HepG2 (cell line): Measurements from ENCODE around the gene DPEP3. TPM values are rescaled to one million over a fixed set of nuclear protein-coding genes. Genes with fewer than 3 reads are reported as not detected.

Experiments
- AGO2 ChIP-seq: fragments of 200-400 bp; formaldehyde crosslinking; optimal IDR thresholded peaks from 2 replicates; pipeline ENCODE3; 2017; ENCODE audit warnings: mild to moderate bottlenecking, low read depth, low read length, moderate library complexity
- FIP1L1 ChIP-seq: fragments of 200-400 bp; formaldehyde crosslinking; IDR thresholded peaks from 2 replicates; pipeline ENCODE4 v1.6.1; 2018; ENCODE audit warnings: low read depth, mild to moderate bottlenecking, low read length, moderate library complexity, borderline replicate concordance; ENCODE audit not compliant: insufficient read depth
- FOXP1 ChIP-seq, 2 experiments: fragments of 450-650 bp in 1 of 2; IDR thresholded peaks; 2 replicates each; pipeline ENCODE4 v1.6.1; 2017 to 2018; ENCODE audit warnings: antibody characterized with exemption in 1 of 2
- FOXP4 ChIP-seq: sonication (generic); formaldehyde crosslinking; IDR thresholded peaks from 2 replicates; pipeline ENCODE4 v1.4.0; 2020; ENCODE audit warnings: missing genetic modification reagents
- GABPB1 ChIP-seq: IDR thresholded peaks from 2 replicates; pipeline ENCODE4 v1.6.1; 2016; ENCODE audit warnings: mild to moderate bottlenecking, missing genetic modification reagents, moderate library complexity, missing compliant biosample characterization
- HDAC6 ChIP-seq: fragments of 200-600 bp; sonication (generic); IDR thresholded peaks from 2 replicates; pipeline ENCODE4 v1.7.0; 2017; ENCODE audit warnings: mild to moderate bottlenecking, antibody characterized with exemption, low read length, low read depth
- MBD4 ChIP-seq: IDR thresholded peaks from 2 replicates; pipeline ENCODE4 v1.6.1; 2012; ENCODE audit warnings: low read length, inconsistent platforms, borderline replicate concordance
- MED13 ChIP-seq: sonication (generic); formaldehyde crosslinking; IDR thresholded peaks from 2 replicates; pipeline ENCODE4 v1.5.0; 2020; ENCODE audit warnings: missing genetic modification reagents
- PHF8 ChIP-seq: sonication (generic); formaldehyde crosslinking; IDR thresholded peaks from 2 replicates; pipeline ENCODE4 v1.5.0; 2020; ENCODE audit warnings: missing genetic modification reagents
- RXRA ChIP-seq: sonication (generic); formaldehyde crosslinking; IDR thresholded peaks from 2 replicates; pipeline ENCODE4 v1.5.1; 2020; ENCODE audit warnings: missing genetic modification reagents
- SMC3 ChIP-seq: IDR thresholded peaks from 2 replicates; pipeline ENCODE4 v1.6.1; 2011; ENCODE audit warnings: low read length, improper control_type of control experiment
- TBL1XR1 ChIP-seq: fragments of 150-350 bp; IDR thresholded peaks from 2 replicates; pipeline ENCODE4 v1.6.1; 2014; ENCODE audit warnings: borderline replicate concordance, low read length; ENCODE audit not compliant: partially characterized antibody
- ZFY ChIP-seq: sonication (generic); formaldehyde crosslinking; IDR thresholded peaks from 2 replicates; pipeline ENCODE4 v1.4.0; 2020; ENCODE audit warnings: missing genetic modification reagents
- ZMAT3 ChIP-seq: sonication (generic); formaldehyde crosslinking; conservative IDR thresholded peaks from 2 replicates; pipeline ENCODE4 v1.7.0; 2021; ENCODE audit warnings: missing genetic modification reagents
- ZNF101 ChIP-seq: sonication (generic); formaldehyde crosslinking; IDR thresholded peaks from 2 replicates; pipeline ENCODE4 v1.4.0; 2020; ENCODE audit warnings: mild to moderate bottlenecking, low read depth, missing genetic modification reagents, borderline replicate concordance
- ZNF205 ChIP-seq: IDR thresholded peaks from 2 replicates; pipeline ENCODE4 v1.6.1; 2018; ENCODE audit warnings: missing biosample characterization, missing genetic modification reagents
- ZNF225 ChIP-seq: sonication (generic); formaldehyde crosslinking; IDR thresholded peaks from 2 replicates; pipeline ENCODE4 v1.4.0; 2020; ENCODE audit warnings: mild to moderate bottlenecking, missing genetic modification reagents
- ZNF33A ChIP-seq: sonication (generic); formaldehyde crosslinking; IDR thresholded peaks from 2 replicates; pipeline ENCODE4 v1.5.1; 2020; ENCODE audit warnings: missing genetic modification reagents, mild to moderate bottlenecking, moderate library complexity, borderline replicate concordance
- ZNF510 ChIP-seq: sonication (generic); formaldehyde crosslinking; IDR thresholded peaks from 2 replicates; pipeline ENCODE4 v1.4.0; 2020; ENCODE audit warnings: low read depth, mild to moderate bottlenecking, missing genetic modification reagents
- ZNF574 ChIP-seq: sonication (generic); formaldehyde crosslinking; IDR thresholded peaks from 2 replicates; pipeline ENCODE4 v1.4.0; 2020; ENCODE audit warnings: missing genetic modification reagents
- ZNF703 ChIP-seq: sonication (generic); formaldehyde crosslinking; IDR thresholded peaks from 2 replicates; pipeline ENCODE4 v1.5.1; 2020; ENCODE audit warnings: missing genetic modification reagents, mild to moderate bottlenecking, moderate library complexity, borderline replicate concordance
- ZNF704 ChIP-seq: sonication (generic); formaldehyde crosslinking; IDR thresholded peaks from 2 replicates; pipeline ENCODE4 v1.8.1; 2023; ENCODE audit warnings: mild to moderate bottlenecking, inconsistent platforms, moderate library complexity, missing genetic modification reagents, borderline replicate concordance
- ZNF850 ChIP-seq: sonication (generic); formaldehyde crosslinking; conservative IDR thresholded peaks from 2 replicates; pipeline ENCODE4 v1.9.0; 2021; ENCODE audit warnings: mild to moderate bottlenecking, missing genetic modification reagents
- ZSCAN20 ChIP-seq: sonication (generic); formaldehyde crosslinking; IDR thresholded peaks from 2 replicates; pipeline ENCODE4 v1.4.0; 2020; ENCODE audit warnings: missing genetic modification reagents, mild to moderate bottlenecking, borderline replicate concordance
- polyA plus RNA-seq, 8 experiments: library from polyadenylated mRNA; depleted of rRNA in 3 of 8; stranded (reverse) in 7 of 8; unstranded in 1 of 8; fragments of >200 nt; fragmentation: Illumina TruSeq in 4 of 8; extraction: Trizol in 4 of 8; gene quantifications; 2 replicates each; pipeline versions ENCODE4 v1.2.1 to v1.2.3, GENCODE V29; 2011 to 2016; ENCODE audit warnings: low read depth in 4 of 8, missing spikeins in 1 of 8, mixed read lengths in 1 of 8; ENCODE audit not compliant: insufficient read depth in 1 of 8
- total RNA-seq, 5 experiments: library from RNA; depleted of rRNA; stranded (reverse); fragments of >200 nt; fragmentation: Illumina TruSeq; extraction: Trizol; gene quantifications; 2 replicates each; pipeline ENCODE4 v1.2.3, GENCODE V29; 2016; ENCODE audit warnings: low read depth in 1 of 5

DPEP3 gene
- total and polyA plus RNA-seq, 2 of the 13 experiments (the other 11 are each of a cell fraction or from before 2014, with no cell fraction given): not detected

GRCh38 chr16:67993207-67994039 lies 13.1 kb upstream of the DPEP3 start (continued):
- TF ChIP-seq ZNF574 (CRISPR knock-in tag): peak; percentile 85
- no peak for TF ChIP-seq FIP1L1
- peak; percentile 72; the same call in 1 of the 2 replicates for TF ChIP-seq ZSCAN20 (CRISPR knock-in tag)
- TF ChIP-seq ZNF225: no peak
- no peak for TF ChIP-seq FOXP1 (IDR thresholded peaks at IDR 0.05)
- TF ChIP-seq FOXP1 (CRISPR knock-in tag; IDR thresholded peaks at IDR 0.05): 0 out of 2 replicates have a peak, but pooled peaks have one; percentile 9
- peak; percentile 66; the same call in 1 of the 2 replicates for TF ChIP-seq ZNF510 (CRISPR knock-in tag)
- TF ChIP-seq TBL1XR1: no peak
- TF ChIP-seq ZNF704 (CRISPR knock-in tag): peak; percentile 60; the same call in 1 of the 2 replicates
- no peak for TF ChIP-seq ZNF33A (CRISPR knock-in tag)
- peak; percentile 78 for TF ChIP-seq ZFY
- TF ChIP-seq FOXP4: peak; percentile 57
- TF ChIP-seq SMC3: peak; percentile 58; the same call in 1 of the 2 replicates
- no peak for TF ChIP-seq MBD4
- peak; percentile 34 for TF ChIP-seq AGO2
- TF ChIP-seq ZNF850 (CRISPR knock-in tag): 0 out of 2 replicates have a peak, but pooled peaks have one; percentile 16
- TF ChIP-seq HDAC6: no peak
- TF ChIP-seq ZNF205 (CRISPR knock-in tag): peak; percentile 68; the same call in 1 of the 2 replicates
- no peak for TF ChIP-seq ZNF101 (CRISPR knock-in tag)
- TF ChIP-seq ZNF703 (CRISPR knock-in tag): no peak
- TF ChIP-seq GABPB1 (CRISPR knock-in tag): peak; percentile 82
- no peak for TF ChIP-seq MED13 (CRISPR knock-in tag)
- 0 out of 2 replicates have a peak, but pooled peaks have one; percentile 51 for TF ChIP-seq ZMAT3 (CRISPR knock-in tag)
- TF ChIP-seq RXRA (CRISPR knock-in tag): peak; percentile 84
- peak; percentile 75 for TF ChIP-seq PHF8 (CRISPR knock-in tag)
